ENCODE data around the gene SOD3.
A peak's percentile ranks its signal among the peaks of the same experiment; 100 is the strongest.

SOD3 gene

DNA sequence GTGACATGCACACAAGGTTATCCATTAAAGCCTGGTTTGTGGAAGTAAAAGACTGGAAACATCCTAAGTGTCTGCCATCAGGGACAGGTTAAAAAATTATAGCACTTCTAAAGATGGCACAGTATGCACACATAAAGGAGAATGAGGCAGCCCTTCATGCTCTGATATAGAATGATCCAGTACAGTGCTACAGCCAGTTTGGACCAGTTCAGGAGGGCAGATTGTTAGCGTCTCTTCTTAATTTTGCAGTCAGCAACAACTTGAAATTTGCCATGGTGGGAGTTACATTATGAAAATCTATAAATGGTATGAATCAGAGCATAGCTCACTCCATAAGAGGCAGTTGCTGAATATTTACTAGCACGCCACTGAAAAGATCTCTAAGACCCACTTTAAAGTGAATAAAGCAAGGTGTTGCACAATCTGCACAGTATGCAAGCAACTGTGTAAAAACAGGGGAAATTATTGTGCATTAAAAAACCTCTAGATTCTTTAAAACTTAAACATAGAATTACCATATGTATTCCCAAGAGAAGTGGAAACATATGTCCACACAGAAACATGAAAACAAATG lies 20.3 kb upstream of the SOD3 start:
- DNase-seq = no peak

DNA sequence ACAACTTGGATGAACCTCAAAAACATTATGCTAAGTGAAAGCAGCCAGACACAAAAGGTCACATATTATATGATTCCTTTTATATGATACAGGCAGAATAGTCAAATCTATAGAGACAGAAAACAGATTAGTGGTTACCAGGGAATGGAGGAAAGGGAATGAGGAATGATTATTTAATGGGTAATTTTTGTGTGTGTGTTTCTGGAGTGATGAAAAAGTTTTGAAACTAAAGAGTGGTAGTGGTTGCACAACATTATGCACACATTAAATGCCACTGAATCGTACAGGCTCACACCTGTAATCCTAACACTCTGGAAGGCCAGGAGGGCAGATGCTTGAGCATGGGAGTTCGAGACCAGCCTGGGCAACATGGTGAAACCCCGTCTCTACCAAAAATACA lies 19.6 kb upstream of the SOD3 start:
- no peak for DNase-seq

DNA sequence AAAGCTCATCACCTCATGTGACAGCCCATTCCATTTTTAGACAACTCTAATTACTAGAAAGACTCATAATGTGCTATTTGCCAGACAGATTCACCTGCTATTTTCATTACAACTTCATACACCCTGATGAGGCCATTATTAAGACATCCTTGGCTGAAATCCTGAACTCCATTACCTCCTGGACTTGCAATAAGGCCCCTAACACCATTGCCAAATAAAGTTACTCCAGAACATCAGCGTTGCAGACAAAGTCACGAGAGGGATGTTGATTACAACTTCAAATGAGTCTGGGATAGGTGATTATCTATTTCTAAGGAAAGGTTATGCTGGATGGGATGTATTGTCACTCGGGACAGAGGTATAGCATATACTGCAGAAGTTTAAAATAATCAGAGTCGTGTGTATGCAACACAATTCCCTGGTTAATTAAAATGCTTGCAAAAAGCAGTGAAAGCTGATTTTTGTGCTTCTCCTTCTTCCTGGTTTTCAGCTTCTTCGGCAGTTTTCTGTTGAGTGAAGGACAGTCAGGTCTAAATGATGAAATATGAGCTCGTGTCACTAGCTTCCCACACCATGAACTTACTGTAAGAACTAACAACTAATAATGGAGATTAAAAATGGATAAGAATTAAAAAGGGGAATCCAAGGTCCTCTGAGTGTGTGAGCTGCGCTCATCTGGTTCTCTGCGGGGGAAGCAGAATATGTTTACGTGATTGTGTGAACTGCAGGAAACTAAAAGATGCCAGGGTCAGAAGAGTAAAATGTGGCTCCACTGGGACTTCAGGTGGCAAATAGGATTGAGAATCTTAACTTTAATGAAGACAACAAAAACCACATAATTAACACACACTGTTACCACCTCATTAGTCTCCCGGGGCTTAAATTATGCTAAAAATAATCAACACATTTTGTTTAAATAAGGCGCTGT lies 17.6 kb upstream of the SOD3 start:
- peak; percentile 14 to 64 (median 44) for DNase-seq

DNA sequence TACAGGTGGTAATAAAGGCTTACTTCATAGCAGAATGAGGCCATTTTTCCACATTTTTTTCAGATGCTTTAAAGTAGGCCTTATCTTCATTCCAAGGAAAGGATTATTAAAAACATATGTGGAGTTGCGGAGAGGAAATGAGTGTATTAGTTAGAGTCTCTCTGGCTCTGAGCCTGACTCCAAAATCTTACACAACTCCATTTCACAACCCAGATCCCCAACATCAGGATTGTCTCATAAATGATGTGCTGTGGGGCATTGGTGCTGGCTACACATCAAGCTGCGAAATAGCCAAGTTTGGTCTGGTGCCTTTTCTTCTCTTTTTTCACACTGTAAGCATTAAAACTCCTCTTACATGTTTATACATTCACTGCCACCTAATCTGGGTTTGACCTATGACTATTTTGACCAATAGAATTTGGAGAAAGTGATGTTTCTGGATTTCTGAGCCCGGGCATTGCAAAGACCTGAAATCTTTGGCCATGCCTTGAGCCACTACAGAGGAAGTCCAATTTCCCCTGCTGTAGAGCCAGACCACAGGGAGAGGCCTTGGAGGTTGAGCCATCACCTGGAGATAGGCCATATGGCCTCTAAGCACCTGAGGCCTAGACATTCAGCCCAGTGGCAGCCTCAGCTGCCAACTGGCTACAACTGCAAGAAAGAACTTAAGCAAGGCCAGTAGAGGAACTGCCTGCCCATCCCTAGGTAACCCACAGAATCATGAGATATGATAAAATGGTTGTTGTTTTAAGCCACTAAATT lies 16.7 kb upstream of the SOD3 start:
- peak; percentile 34 to 71 (median 42) for DNase-seq

DNA sequence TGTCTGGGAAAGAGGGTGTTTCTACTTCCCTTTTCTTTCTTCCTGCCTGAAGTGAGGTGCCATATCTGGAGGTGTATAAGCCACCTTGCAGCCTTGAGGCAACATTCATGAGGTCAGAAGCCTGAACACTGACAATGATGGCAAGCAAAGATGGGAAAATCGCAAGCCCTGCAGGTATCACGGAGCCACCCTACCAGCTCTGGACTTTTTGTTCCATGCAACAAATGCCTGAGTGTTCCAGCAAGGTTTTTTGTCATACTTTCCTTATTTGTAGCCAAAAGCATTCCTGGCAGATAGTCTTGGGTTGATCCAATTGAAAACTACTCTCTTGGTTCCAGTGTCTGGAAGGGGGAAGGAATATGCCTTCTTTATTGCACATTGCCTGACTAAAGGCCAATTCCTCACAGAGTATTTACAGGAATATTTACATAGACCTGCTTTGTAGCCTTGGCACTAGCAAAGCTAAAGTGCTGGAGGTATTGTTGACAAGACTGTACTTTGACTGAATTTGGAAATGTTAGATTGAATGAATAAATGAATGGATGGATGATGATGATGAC lies 14.4 kb upstream of the SOD3 start:
- DNase-seq = no peak

DNA sequence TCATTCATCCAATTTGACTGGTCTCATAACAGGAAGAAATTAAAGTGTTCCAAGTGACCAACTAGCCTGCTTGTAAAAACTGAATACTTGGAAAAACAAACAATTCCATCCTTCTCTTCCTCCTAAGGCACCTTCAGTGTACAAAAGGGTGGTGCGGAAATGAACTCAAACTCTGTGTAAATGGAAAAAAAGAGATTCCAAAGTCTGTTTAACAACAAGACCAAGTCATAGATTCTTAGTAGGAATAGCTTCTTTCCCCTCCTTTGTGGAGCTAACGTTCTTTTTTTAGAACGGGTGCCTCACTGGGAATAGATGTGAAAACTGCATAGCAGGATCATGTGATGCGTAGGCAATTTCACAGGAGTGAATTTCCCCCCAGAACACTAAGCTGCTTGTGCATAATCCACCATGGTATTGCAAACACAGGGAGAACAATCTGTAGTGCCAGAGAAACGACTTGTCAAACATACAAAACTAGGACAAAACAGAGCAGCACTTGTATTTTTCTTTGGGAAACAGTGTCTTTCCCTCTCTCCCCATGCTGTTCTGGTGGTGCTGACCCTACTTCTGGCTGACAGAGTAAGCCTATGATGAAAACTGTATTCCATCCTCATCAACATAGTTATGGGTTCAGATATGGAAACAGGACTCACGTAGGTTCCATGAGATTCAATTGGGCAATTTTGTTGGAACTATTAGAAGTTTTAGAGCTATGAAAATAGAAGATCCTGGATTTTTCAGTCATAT lies 13.2 kb upstream of the SOD3 start:
- no peak for DNase-seq

DNA sequence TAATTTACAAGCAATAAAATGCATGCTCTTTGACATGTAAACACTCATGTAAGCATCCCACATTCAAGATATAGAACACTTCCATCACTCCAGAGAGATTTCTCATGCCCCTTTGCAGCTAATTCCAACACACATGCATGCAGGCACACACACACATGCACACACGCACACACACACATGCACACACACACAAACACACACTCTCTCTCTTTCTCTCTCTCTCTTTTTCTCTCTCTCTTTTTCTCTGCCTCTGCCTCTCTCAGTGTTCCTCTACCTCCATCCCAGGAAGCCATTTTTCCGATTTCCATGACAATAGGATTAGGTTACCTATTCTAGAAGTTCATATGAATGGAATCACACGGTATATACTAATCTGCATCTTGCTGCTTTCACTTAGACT lies 11.9 kb upstream of the SOD3 start:
- DNase-seq = no peak

DNA sequence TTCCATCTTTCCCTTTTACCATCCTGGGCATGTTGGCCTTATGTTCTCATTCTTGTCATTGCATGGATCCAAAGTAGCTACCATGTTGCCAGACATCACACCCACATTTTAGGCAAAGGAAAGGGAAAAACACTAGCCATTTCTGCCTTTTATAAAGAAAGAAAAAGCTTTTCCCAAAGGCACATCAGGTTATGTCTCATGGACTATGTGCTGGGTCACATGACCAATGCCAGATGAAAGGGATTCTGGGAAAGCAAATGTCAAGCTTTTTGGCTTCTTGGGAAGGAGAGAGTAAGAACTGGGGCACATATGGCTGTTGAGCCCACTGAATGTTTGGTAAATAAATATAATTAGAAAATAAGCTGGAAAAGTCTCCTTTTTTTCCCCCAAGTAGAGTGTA lies 4.3 kb upstream of the SOD3 start:
- no peak for DNase-seq

DNA sequence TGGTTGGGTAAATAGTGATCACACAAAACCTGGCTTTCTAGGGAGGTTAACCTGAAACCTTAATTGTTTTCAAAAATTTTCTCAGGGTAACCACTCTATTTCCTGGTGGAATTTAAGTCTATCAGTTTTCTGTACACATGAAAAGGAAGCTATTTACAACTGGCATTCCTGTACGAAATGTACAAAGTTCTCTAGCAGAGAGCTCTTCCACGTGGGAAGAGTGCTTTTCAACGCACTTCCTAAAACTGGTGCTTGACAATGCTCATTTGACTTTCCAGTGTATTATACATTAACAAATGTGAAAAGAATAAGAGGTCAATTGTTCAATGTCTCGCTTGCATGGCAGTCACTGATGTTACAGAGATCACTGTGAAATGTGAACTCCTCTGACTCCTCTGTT lies 2.8 kb upstream of the SOD3 start:
- no peak for DNase-seq

DNA sequence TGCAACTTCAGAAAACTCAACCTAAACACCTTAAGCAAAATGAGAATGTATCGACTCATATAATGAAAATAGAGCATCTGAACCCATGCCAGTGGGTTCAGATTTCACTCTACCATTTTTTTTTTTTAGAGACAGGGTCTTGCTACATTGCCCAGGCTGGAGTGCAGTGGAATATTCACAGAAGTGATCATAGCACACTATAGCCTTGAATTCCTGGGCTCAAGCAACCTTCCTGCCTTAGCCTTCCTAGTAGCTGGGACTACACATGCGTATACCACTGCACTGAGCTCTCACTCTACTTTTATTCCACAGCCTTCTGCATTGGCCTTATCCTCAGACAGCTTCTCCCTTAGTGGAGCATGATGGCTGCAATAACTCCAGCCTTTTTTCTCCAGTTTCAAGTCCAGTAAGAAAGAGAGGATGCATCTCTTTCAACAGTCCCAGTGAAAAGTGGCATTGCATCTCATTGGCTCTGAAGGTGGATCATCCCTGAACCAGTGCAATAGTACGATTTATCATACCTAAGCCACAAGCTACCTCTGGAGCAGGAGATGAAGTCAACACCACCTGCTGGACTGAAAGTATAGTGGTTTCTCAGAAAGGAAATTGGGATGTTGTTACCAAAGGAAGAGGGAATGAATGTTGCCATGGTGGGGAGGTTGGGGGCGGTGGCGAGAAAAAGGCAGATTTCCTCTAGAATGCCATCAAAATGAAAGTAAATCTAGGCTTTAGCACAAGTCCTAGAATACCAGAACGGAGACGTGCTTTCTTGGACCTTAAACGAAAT lies 2.0 kb upstream of the SOD3 start:
- DNase-seq = peak; percentile 36 to 54 (median 48)

DNA sequence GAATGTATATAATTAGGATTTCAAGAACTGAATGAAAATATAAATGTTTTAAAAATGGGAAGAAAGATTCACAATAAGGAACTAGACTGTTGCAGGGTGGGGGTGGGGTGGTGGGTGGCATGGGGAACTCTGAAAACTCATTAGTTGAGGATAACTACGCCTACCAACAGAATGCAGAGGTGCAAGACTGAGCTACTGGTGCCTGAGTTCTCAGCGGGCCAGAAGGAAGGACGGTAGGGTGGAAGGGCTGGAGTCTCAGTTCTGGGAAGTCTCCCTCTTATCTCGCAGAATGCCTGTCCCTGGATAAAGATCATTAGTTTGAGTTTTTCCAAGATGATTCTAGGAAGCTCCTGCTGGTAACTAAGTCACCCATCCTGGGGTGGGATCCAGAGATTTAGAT lies 1.3 kb upstream of the SOD3 start:
- peak; percentile 47 to 80 (median 72) for DNase-seq

DNA sequence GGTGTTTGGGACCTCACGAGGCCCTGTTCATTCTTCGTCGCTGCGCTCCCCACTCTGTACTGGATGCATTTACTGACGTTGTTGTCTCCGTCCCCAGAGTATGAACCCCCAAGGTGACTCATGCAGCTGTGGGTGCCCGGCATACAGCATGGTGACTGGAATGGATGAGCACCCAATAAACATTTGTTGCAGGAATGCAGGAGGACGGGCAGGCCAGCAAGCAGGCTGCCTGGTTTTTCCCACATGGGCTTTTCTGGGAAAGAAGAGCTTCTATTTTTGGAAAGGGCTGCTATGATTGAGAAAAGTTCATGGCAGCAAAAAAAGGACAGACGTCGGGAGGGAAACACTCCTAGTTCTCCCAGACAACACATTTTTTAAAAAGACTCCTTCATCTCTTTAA lies 893 bp upstream of the SOD3 start:
- DNase-seq = no peak

DNA sequence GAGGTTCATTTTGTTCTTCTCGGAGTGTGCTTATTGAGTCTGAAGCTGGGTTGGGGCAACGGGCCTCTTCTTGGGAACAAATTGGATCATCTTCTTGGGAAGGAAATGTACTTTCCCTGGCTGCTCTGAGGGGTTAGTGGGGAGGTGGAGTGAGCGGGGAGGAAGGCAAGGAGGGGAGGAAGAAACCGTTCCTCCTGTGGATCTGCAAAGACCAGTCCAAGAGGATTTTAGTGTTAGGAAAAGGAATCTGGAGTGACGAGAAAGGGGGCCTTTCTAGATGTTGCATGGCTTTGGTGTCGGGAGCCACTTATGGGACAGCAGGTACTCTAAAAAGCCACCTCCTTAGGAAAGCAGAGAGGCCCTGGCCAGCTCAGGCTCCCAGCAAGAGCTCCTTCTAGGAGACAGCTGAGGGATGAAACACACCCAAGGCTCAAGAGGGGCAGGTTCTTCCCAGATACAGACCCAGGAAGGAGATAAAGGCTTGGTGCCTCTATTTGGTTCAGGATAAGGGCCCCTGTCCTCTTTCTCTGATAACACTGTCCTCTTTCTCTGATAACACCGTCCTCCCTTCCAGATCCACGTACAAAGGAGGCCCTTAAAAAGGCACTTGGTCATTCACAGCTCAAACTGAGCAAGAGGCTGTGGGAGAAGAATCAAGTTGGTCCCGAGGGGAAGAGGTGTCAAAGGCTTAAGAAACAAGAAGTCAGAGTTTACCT lies 451 bp downstream of the SOD3 start:
- no peak for DNase-seq

DNA sequence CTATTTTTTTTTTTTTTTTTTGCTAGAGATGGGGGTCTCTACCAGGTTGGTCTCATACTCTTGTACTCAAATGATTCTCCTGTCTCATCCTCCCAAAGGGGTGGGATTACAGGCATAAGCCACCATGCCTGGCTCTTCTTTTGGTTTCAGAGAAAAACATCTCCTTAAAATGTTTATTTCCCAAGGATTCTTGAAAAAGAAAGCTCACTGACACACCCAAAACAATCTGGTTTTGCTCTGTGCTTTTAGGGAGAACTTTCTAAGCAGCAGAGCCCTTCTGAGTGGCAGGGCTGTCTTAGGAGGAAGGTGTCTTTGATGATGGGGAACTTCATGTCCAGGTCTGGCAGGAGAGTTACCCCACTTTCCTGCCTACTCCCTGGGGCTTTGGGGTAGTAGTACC lies 1.2 kb downstream of the SOD3 start:
- no peak for DNase-seq

DNA sequence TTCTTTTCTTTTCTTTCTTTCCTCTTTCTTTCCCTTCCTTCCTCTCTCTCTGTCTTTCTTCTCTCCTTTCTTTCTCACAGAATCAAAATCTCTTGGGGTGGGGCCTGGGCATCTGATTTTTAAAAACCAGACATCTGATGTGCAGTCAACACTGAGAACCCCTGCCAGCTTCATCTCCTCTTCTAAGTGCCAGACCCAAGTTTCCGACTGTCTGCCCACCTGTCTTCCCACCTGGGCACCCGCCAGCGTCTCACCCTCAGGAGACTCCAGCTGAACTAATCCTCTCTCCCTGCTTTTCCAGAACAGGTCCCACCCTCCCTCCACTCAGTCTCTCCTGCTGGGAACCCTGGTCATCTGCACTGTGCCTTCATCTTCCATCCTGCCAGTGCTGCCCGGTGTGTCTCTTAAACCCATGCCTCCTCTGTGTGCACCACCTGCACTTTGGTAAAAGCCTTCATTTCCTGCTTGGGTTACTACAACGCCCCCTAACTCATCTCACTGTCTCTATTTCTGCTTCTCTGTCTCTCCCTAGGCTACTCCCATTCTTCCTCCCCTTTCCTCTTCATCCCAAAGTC lies 2.8 kb downstream of the SOD3 start:
- DNase-seq = no peak

DNA sequence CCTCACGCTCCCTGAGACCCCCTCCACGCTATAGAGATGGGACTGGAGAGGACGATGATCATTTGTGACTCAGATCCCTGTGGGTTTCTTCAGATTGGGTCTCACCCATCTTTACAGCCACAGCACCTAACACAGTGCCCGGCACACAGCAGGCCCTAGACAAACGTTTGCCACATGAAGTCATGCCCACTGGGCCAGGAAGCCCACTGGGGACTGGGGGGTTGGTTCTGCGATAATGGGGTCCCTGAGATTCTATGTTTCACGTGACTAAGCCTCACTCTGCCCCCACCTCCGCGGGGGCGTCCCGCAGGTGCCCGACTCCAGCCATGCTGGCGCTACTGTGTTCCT lies 3.8 kb downstream of the SOD3 start:
- DNase-seq = no peak

DNA sequence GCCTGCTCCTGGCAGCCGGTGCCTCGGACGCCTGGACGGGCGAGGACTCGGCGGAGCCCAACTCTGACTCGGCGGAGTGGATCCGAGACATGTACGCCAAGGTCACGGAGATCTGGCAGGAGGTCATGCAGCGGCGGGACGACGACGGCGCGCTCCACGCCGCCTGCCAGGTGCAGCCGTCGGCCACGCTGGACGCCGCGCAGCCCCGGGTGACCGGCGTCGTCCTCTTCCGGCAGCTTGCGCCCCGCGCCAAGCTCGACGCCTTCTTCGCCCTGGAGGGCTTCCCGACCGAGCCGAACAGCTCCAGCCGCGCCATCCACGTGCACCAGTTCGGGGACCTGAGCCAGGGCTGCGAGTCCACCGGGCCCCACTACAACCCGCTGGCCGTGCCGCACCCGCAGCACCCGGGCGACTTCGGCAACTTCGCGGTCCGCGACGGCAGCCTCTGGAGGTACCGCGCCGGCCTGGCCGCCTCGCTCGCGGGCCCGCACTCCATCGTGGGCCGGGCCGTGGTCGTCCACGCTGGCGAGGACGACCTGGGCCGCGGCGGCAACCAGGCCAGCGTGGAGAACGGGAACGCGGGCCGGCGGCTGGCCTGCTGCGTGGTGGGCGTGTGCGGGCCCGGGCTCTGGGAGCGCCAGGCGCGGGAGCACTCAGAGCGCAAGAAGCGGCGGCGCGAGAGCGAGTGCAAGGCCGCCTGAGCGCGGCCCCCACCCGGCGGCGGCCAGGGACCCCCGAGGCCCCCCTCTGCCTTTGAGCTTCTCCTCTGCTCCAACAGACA lies 4.4 kb downstream of the SOD3 start:
- DNase-seq = peak in 2 of 4 experiments; percentile 11 to 40

DNA sequence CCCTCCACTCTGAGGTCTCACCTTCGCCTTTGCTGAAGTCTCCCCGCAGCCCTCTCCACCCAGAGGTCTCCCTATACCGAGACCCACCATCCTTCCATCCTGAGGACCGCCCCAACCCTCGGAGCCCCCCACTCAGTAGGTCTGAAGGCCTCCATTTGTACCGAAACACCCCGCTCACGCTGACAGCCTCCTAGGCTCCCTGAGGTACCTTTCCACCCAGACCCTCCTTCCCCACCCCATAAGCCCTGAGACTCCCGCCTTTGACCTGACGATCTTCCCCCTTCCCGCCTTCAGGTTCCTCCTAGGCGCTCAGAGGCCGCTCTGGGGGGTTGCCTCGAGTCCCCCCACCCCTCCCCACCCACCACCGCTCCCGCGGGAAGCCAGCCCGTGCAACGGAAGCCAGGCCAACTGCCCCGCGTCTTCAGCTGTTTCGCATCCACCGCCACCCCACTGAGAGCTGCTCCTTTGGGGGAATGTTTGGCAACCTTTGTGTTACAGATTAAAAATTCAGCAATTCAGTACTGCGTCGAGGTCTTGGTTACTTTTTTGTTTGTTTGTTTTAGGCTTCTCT lies 5.0 kb downstream of the SOD3 start:
- no peak for DNase-seq

DNA sequence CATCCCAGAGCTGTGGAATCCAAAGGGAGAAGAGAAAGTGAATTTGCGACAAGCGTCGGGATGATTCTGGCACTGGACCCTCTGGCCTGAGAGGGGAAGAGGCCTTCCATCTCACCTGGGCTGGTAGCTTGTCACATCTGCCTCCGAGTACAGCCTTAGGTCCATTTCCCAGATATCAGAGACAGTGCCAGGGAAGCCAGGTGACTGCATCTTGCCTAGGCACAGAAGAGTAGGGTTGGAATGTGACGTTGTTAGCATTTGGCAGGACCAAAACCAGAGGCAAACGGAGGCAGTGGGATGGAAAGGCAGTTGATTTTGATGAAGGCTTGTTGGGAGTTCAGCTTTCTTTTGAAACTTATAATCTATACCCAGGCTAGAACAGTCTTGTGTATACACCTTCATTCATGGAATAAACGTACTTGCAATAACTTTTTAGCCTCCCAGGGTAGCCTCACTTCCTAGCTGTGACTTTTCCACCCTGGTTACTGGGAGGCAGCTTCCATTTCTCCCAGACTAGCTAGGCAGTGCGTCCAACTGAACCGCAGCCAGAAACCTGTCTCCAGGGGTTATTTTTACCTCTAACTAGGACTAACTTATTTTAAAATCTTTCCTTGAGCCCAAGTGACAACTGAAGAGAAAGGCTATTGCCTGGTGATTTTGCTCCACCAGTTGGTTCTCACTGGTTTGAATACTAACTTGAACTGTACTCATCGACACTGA lies 5.9 kb downstream of the SOD3 start:
- no peak for DNase-seq
